ENCODE measurements around the gene PTCRA. TPM values are rescaled to one million over a fixed set of nuclear protein-coding genes. Genes with fewer than 3 reads are reported as not detected.
A peak's percentile ranks its signal among the peaks of the same experiment; 100 is the strongest.

Gene PTCRA
- total and polyA plus RNA-seq, 2 of the 4 experiments (the other 2 are of a cell fraction), result not detected

DNA sequence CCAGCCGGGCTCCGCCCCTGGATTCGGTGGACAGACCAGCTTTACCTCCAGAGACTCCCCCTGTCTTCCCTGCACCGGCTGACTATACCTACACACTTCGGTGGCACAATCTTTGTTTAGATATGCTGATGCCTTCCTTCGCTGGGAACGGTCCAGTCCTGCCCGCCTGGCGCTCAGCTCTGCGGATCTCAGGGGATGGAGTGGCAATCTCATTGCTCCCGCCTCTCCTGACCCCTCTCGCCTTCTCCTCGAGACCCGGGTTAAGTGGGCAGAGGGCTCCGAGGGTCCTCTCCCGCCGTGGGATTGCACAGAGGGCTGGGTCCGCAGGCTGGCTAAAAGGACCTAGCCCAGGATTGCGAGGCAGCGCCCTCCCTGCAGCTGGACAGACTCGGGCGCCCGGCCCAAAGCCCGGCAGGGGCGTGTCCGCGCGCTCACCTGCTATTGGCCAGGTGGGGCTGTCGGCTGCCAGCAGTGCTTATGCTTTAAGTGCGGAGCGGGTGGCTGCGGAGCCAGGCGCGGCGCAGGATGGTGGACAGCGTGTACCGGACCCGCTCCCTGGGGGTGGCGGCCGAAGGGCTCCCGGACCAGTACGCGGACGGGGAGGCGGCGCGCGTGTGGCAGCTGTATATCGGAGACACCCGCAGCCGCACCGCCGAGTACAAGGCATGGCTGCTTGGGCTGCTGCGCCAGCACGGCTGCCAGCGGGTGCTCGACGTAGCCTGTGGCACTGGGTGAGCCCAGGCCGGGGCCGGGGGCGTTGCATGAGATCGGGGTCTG lies 44.6 kb downstream of the PTCRA start, which contains the start of gene GNMT:
Gene GNMT, plus strand, starts transcription at position 512 of the 777 bp plus-strand sequence. Its CDS starts 14 bp downstream, at position 526.
- in situ Hi-C loops (cut with MboI; ENCODE audit: low sequenced_read_pairs), result no loop called here
- peak within 1 kb of the TSS; percentile 35 for H3K4me2 ChIP-seq (ENCODE audit: low read depth, low read length)
- TF ChIP-seq, protein P1, sequence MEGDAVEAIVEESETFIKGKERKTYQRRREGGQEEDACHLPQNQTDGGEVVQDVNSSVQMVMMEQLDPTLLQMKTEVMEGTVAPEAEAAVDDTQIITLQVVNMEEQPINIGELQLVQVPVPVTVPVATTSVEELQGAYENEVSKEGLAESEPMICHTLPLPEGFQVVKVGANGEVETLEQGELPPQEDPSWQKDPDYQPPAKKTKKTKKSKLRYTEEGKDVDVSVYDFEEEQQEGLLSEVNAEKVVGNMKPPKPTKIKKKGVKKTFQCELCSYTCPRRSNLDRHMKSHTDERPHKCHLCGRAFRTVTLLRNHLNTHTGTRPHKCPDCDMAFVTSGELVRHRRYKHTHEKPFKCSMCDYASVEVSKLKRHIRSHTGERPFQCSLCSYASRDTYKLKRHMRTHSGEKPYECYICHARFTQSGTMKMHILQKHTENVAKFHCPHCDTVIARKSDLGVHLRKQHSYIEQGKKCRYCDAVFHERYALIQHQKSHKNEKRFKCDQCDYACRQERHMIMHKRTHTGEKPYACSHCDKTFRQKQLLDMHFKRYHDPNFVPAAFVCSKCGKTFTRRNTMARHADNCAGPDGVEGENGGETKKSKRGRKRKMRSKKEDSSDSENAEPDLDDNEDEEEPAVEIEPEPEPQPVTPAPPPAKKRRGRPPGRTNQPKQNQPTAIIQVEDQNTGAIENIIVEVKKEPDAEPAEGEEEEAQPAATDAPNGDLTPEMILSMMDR (conservative IDR thresholded peaks at IDR 0.05; ENCODE audit: low read depth, low read length), result no peak
- TF ChIP-seq RAD21 (IDR thresholded peaks at IDR 0.05; ENCODE audit: low read length) (no peak), MXI1 (IDR thresholded peaks at IDR 0.05; ENCODE audit: borderline replicate concordance, low read depth, low read length) (no peak), CEBPB (IDR thresholded peaks at IDR 0.05; ENCODE audit: low read depth, low read length) (no peak), RFX5 (IDR thresholded peaks at IDR 0.05; ENCODE audit: low read depth, low read length) (no peak), SMC3 (IDR thresholded peaks at IDR 0.05; ENCODE audit: low read depth, low read length) (no peak), POLR2A (IDR thresholded peaks at IDR 0.05; ENCODE audit: low read depth, low read length) (no peak), BHLHE40 (IDR thresholded peaks at IDR 0.05; ENCODE audit: low read depth, low read length) (no peak), CHD1 (IDR thresholded peaks at IDR 0.05; ENCODE audit: low read depth, low read length) (no peak), RCOR1 (IDR thresholded peaks at IDR 0.05; ENCODE audit: insufficient replicate concordance, low read length) (no peak), MAZ (IDR thresholded peaks at IDR 0.05; ENCODE audit: borderline replicate concordance, low read depth, low read length) (no peak), MAFK (IDR thresholded peaks at IDR 0.05; ENCODE audit: low read depth, low read length) (no peak), NFE2L2 (IDR thresholded peaks at IDR 0.05; ENCODE audit: low read depth, low read length) (no peak)
- TF ChIP-seq, protein P2, sequence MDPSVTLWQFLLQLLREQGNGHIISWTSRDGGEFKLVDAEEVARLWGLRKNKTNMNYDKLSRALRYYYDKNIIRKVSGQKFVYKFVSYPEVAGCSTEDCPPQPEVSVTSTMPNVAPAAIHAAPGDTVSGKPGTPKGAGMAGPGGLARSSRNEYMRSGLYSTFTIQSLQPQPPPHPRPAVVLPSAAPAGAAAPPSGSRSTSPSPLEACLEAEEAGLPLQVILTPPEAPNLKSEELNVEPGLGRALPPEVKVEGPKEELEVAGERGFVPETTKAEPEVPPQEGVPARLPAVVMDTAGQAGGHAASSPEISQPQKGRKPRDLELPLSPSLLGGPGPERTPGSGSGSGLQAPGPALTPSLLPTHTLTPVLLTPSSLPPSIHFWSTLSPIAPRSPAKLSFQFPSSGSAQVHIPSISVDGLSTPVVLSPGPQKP (IDR thresholded peaks at IDR 0.05; ENCODE audit: borderline replicate concordance, low read depth, low read length), result no peak
- TF ChIP-seq, protein P3, sequence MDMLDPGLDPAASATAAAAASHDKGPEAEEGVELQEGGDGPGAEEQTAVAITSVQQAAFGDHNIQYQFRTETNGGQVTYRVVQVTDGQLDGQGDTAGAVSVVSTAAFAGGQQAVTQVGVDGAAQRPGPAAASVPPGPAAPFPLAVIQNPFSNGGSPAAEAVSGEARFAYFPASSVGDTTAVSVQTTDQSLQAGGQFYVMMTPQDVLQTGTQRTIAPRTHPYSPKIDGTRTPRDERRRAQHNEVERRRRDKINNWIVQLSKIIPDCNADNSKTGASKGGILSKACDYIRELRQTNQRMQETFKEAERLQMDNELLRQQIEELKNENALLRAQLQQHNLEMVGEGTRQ (IDR thresholded peaks at IDR 0.05; ENCODE audit: low read depth, low read length), result no peak

More for the DNA sequence above, 44.6 kb downstream of the PTCRA start, which contains the start of gene GNMT:
- Histone ChIP-seq H2BK15ac (ENCODE audit: low read depth, low read length) (no peak within 1 kb of the TSS), H3K9me3 (ENCODE audit: control insufficient read depth, insufficient read depth, low read length) (no peaks in the 10 kb centered on the region), H3K27ac (ENCODE audit: insufficient read depth, low read length) (no peak within 1 kb of the TSS), H2AK5ac (ENCODE audit: low read depth, low read length) (0 out of 2 replicates have a peak within 1 kb of the TSS, but pooled peaks have one; percentile 2), H4K8ac (ENCODE audit: low read depth in 2 of 2, low read length in 2 of 2) (no peak within 1 kb of the TSS), H2BK120ac (ENCODE audit: low read depth, low read length) (no peak within 1 kb of the TSS), H3K56ac (ENCODE audit: extremely low read depth, insufficient read depth, low read length) (no peak within 1 kb of the TSS), H3K9ac (ENCODE audit: low read depth, low read length) (no peak within 1 kb of the TSS), H3K4me1 (ENCODE audit: control insufficient read depth, insufficient read depth, low read length) (peaks cover 7% of the 10 kb centered on the region; the same call in 1 of the 2 replicates), H3K4ac (ENCODE audit: low read depth, low read length) (no peak within 1 kb of the TSS), H3K18ac (ENCODE audit: low read depth, low read length) (no peak within 1 kb of the TSS), H4K20me1 (ENCODE audit: insufficient read depth, low read length) (no peaks in the 10 kb centered on the region), H4K5ac (ENCODE audit: low read depth, low read length) (no peak within 1 kb of the TSS), H2BK5ac (ENCODE audit: low read depth, low read length, poor library complexity, severe bottlenecking) (no peak within 1 kb of the TSS), H2AK9ac (replicated peaks; ENCODE audit: low read depth, low read length, poor library complexity) (no peak within 1 kb of the TSS), H3K79me1 (ENCODE audit: low read depth in 1 of 2, low read length in 2 of 2) (peaks cover 0 to 3% of the 10 kb centered on the region in 2 experiments; a peak in 1 of 4 replicates), H3K36me3 (ENCODE audit: control insufficient read depth, insufficient read depth, low read length) (peaks cover 26% of the 10 kb centered on the region), H3K14ac (replicated peaks; ENCODE audit: low read depth, low read length) (no peak within 1 kb of the TSS), H2AFZ (replicated peaks; ENCODE audit: low read length, poor library complexity) (peak within 1 kb of the TSS; percentile 84), H3K4me3 (ENCODE audit: insufficient read depth, low read depth, low read length) (peak within 1 kb of the TSS; percentile 18), H3K27me3 (ENCODE audit: control insufficient read depth, insufficient read depth, low read length) (no peaks in the 10 kb centered on the region), H3K9me1 (ENCODE audit: insufficient read depth, low read length) (no peaks in the 10 kb centered on the region), H3K23ac (ENCODE audit: low read depth, low read length) (no peak within 1 kb of the TSS), H2BK20ac (ENCODE audit: low read depth, low read length) (no peak within 1 kb of the TSS), H4K91ac (ENCODE audit: insufficient read depth, low read depth, low read length) (no peak within 1 kb of the TSS)
- ATAC-seq (ENCODE audit: low read depth) (peak; percentile 55), DNase-seq (no peak)
- intact Hi-C loops (cut with micrococcal nuclease) (no loop called here), dilution Hi-C loops (cut with HindIII; ENCODE audit: low sequenced_read_pairs, unreplicated experiment) (no loop called here)
- WGBS, 2 experiments (ENCODE audit: extremely low coverage in 2 of 2, insufficient read length in 1 of 2), result 11% methylated on average over 33 of the region's 62 CpGs; no CpG with 5 or more reads in 1 of the 2 experiments
- BruUV-seq (replicated peaks), result no TSS peak
- POLR2A ChIA-PET (ENCODE audit: unreplicated experiment), result no interaction called here
- CTCF ChIA-PET, result interaction anchor here (0.7 kb wide), 1 partner anchor 256 kb away, joined by 4 read pairs; no protein-coding TSS in a partner anchor
